Breast epithelium (tissue), 4 donors: ENCODE measurements around the gene MPZL2. TPM values are rescaled to one million over a fixed set of nuclear protein-coding genes. Genes with fewer than 3 reads are reported as not detected.

ENCODE experiments used
- DNase-seq, 2 donors: peaks; one replicate each; pipeline ENCODE4 v3.0.0-alpha.2; 2019; ENCODE audit warnings: low spot score in 2 of 2
- H3K27ac ChIP-seq, 2 donors: fragments of 200-600 bp; sonication (generic) in 1 of 2; one replicate each; pipeline ENCODE4 v1.5.1; 2016 to 2019; ENCODE audit warnings: mild to moderate bottlenecking in 1 of 2
- H3K27me3 ChIP-seq, 2 donors: fragments of 200-600 bp; sonication (generic) in 1 of 2; one replicate each; pipeline versions ENCODE4 v1.5.1 to v1.6.0; 2017 to 2019; ENCODE audit warnings: control low read depth in 1 of 2, mild to moderate bottlenecking in 1 of 2
- H3K36me3 ChIP-seq: fragments of 200-600 bp; one replicate; pipeline ENCODE4 v1.5.1; 2019
- H3K4me1 ChIP-seq, 2 donors: fragments of 200-600 bp; sonication (generic); one replicate each; pipeline ENCODE4 v1.5.1; 2016 to 2019; ENCODE audit warnings: control low read depth in 1 of 2
- H3K4me3 ChIP-seq, 3 donors: fragments of 200-600 bp; sonication (generic); 1 replicate in 2 of 3; 2 replicates in 1 of 3; pipeline ENCODE4 v1.5.1; 2016 to 2019; ENCODE audit warnings: mild to moderate bottlenecking in 3 of 3, moderate library complexity in 2 of 3
- H3K9me3 ChIP-seq, 2 donors: fragments of 200-600 bp; sonication (generic) in 1 of 2; one replicate each; pipeline ENCODE4 v1.5.1; 2016 to 2019; ENCODE audit warnings: control low read depth in 1 of 2
- CTCF ChIP-seq, 3 donors: fragments of 450-650 bp; IDR thresholded peaks; one replicate each; pipeline ENCODE4 v1.5.1; 2016 to 2017; ENCODE audit warnings: antibody characterized with exemption in 3 of 3, mild to moderate bottlenecking in 3 of 3, moderate library complexity in 3 of 3
- POLR2A ChIP-seq: fragments of 450-650 bp; IDR thresholded peaks from one replicate; pipeline ENCODE4 v1.6.1; 2016; ENCODE audit warnings: antibody characterized with exemption, mild to moderate bottlenecking, moderate library complexity
- POLR2AphosphoS5 ChIP-seq, 3 donors: sonication (generic); formaldehyde crosslinking; IDR thresholded peaks; one replicate each; pipeline ENCODE4 v1.6.1; 2017; ENCODE audit warnings: antibody characterized with exemption in 3 of 3
- intact Hi-C: fragments of 100-400 bp; cut with DNase I; formaldehyde crosslinking; loops from one replicate; pipeline ENCODE4 v1.15.1; 2023; ENCODE audit warnings: low total_unique reads
- total RNA-seq, 3 donors: library from RNA; depleted of rRNA; stranded (reverse); fragments of >200 nt; gene quantifications; one replicate each; pipeline ENCODE4 v1.1.0, GENCODE V29; 2016

Gene MPZL2
- total RNA-seq, 3 donors from 2014 or later = 4.6 to 73.1 (median 70.7) TPM

GRCh38 chr11:118224511-118225188 lies 39.4 kb downstream of the MPZL2 start, which contains the start of gene JAML:
JAML (minus strand) TSS chr11:118225011; CDS start chr11:118214866, 10,145 bp downstream.
- intact Hi-C loops = no loop called here
- Histone ChIP-seq H3K36me3 (no peaks in the 10 kb centered on the region), H3K4me3 (peak within 1 kb of the TSS in 1 of 3 donors; percentile 17), H3K27ac (no peak within 1 kb of the TSS), H3K4me1 (no peaks in the 10 kb centered on the region), H3K27me3 (no peaks in the 10 kb centered on the region), H3K9me3 (no peaks in the 10 kb centered on the region)
- TF ChIP-seq POLR2AphosphoS5 (IDR thresholded peaks at IDR 0.05) = no peak
- TF ChIP-seq POLR2A = no peak
- no peak for TF ChIP-seq CTCF (IDR thresholded peaks at IDR 0.05)
- no peak for DNase-seq

DNA sequence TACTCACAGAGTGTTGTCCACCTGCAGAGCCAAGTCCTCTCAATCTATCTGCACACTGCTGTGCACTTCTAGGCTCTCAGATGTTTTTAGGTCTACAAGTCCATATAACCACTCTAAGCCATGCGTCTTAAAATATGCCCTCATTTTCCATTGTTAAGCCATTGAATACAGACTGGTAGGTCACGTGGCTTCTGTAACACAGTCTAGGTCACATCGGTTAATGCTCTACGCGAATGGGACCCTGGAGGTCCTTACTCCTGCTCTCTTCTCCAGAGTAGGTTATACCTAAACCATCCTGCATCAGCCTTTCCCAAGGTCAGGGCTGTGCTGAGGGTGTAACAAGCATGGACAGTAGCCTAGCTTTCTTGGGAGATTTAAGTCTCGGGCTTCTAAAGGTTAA lies 40.1 kb downstream of the MPZL2 start:
- H3K27ac ChIP-seq = no peak overlapping the region
- H3K9me3 ChIP-seq = no peaks in the 10 kb centered on the region
- TF ChIP-seq CTCF (IDR thresholded peaks at IDR 0.05) (no peak), POLR2AphosphoS5 (IDR thresholded peaks at IDR 0.05) (no peak), POLR2A (no peak)
- H3K4me3 ChIP-seq = peak overlapping the region in 1 of 3 donors; percentile 17
- no peaks in the 10 kb centered on the region for H3K36me3 ChIP-seq
- DNase-seq = no peak
- H3K27me3 ChIP-seq = no peaks in the 10 kb centered on the region
- intact Hi-C loops = no loop called here
- H3K4me1 ChIP-seq = no peaks in the 10 kb centered on the region

DNA sequence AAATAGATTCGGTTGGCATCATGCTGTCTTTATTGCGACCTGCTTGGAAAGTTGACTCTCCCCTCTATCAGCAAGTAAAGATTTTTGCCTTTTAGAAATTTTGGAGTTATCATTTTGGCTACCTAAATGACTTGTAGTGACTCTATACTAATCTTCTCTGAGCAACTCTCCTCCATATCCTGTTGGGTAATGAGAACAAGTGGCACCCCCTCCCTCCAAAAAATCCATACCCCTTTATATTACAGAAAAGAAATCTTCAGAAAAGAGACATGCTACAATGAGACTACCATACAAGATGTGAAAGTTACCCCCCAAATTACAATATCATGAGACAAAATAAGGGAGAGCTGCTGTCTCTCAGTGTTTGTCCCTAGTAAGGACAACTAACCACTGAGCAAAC lies 40.5 kb downstream of the MPZL2 start:
- Histone ChIP-seq H3K4me3 (peak overlapping the region in 1 of 3 donors; percentile 17), H3K9me3 (no peaks in the 10 kb centered on the region), H3K4me1 (no peaks in the 10 kb centered on the region), H3K27me3 (no peaks in the 10 kb centered on the region), H3K27ac (no peak overlapping the region), H3K36me3 (no peaks in the 10 kb centered on the region)
- no peak for DNase-seq
- TF ChIP-seq CTCF (IDR thresholded peaks at IDR 0.05) (no peak), POLR2AphosphoS5 (IDR thresholded peaks at IDR 0.05) (no peak), POLR2A (no peak)
- intact Hi-C loops = no loop called here

DNA sequence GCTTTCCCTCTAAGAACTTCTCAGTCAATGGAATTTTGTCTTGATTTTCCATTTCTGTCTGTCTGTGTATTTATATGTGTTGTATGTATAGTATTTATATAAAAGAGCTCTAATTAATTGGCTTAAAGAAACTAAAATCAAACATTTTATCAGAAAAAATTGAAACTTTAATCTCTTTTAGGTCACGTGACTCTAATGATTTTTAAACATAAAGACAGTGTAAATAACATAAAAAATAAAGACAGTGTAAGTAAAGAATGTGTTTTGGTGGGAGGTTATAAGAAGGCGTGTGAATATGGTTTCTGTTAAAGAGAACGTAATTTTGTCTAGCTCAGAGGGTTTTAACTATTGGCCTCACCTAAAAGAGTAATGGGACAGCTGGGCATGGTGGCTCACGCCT lies 41.7 kb downstream of the MPZL2 start:
- Histone ChIP-seq H3K4me1 (no peaks in the 10 kb centered on the region), H3K27me3 (no peaks in the 10 kb centered on the region), H3K36me3 (no peaks in the 10 kb centered on the region), H3K9me3 (no peaks in the 10 kb centered on the region), H3K4me3 (no peak overlapping the region), H3K27ac (no peak overlapping the region)
- intact Hi-C loops = no loop called here
- TF ChIP-seq POLR2AphosphoS5 (IDR thresholded peaks at IDR 0.05) = no peak
- TF ChIP-seq CTCF (IDR thresholded peaks at IDR 0.05) = no peak
- no peak for TF ChIP-seq POLR2A
- no peak for DNase-seq

DNA sequence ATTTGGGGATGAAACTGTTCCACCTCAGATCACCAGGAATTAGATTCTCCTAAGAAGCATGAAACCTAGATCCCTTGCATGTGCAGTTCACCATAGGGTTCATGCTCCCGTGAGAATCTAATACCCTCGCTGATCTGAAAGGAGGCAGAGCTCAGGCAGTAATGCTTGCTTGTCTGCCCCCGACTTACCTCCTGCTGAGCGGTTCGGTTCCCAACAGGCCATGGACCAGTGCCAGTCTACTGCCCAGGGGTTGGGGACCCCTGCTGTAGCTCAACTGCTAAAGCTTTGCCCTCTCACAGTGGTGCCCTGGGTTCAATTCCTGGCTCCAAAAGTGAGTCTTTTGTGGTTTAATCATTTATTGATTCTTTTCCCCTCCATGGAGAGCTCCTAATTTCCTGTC lies 42.7 kb downstream of the MPZL2 start:
- intact Hi-C loops = no loop called here
- DNase-seq = no peak
- H3K27me3 ChIP-seq = no peaks in the 10 kb centered on the region
- no peaks in the 10 kb centered on the region for H3K9me3 ChIP-seq
- H3K4me1 ChIP-seq = no peaks in the 10 kb centered on the region
- no peak overlapping the region for H3K4me3 ChIP-seq
- no peaks in the 10 kb centered on the region for H3K36me3 ChIP-seq
- TF ChIP-seq CTCF (IDR thresholded peaks at IDR 0.05) (no peak), POLR2A (no peak), POLR2AphosphoS5 (IDR thresholded peaks at IDR 0.05) (no peak)
- no peak overlapping the region for H3K27ac ChIP-seq
